B cell (primary cell): Measurements from ENCODE around the gene SLC1A5. TPM values are rescaled to one million over a fixed set of nuclear protein-coding genes. Genes with fewer than 3 reads are reported as not detected.

ENCODE experiments used
- ATAC-seq: fragments of 200-7000 bp; cut with Tn5 transposase; one replicate; pipeline ENCODE4 v1.10.0; 2021; ENCODE audit warnings: low read depth, mild to moderate bottlenecking, moderate number of reproducible peaks, moderate library complexity
- CTCF ChIA-PET: fragments of 350-600 bp; sonication (Branson Sonifier 250); formaldehyde crosslinking; loops from one replicate; lab custom pipeline; 2021; ENCODE audit warnings: antibody characterized with exemption, inconsistent platforms; lab: Charles Lee
- POLR2A ChIA-PET: fragments of 350-600 bp; sonication (Branson Sonifier 250); formaldehyde crosslinking; loops from one replicate; lab custom pipeline; 2021; ENCODE audit warnings: antibody characterized with exemption; lab: Charles Lee
- DNase-seq: peaks from one replicate; pipeline ENCODE4 v3.0.0; 2013
- H2AFZ ChIP-seq: 2 replicates; pipeline ENCODE4 v1.6.1; 2012; ENCODE audit warnings: mild to moderate bottlenecking, low read depth, low read length; ENCODE audit not compliant: insufficient read depth, poor library complexity, severe bottlenecking
- H3K27ac ChIP-seq, 2 donors: 1 replicate in 1 of 2; 2 replicates in 1 of 2; pipeline ENCODE4 v1.5.1; 2012 to 2013; ENCODE audit warnings: low read length in 2 of 2, mild to moderate bottlenecking in 2 of 2, moderate library complexity in 1 of 2
- H3K27me3 ChIP-seq, 4 experiments: fragments of 200-600 bp in 1 of 4; sonication (generic) in 1 of 4; replicated peaks in 1 of 4; 1 replicate in 2 of 4; 2 replicates in 2 of 4; pipeline versions ENCODE4 v1.6.1 to v1.7.0; 2013 to 2016; ENCODE audit warnings: low read length in 3 of 4, mild to moderate bottlenecking in 2 of 4, mixed read lengths in 1 of 4, moderate library complexity in 1 of 4; ENCODE audit not compliant: insufficient read depth in 4 of 4, control insufficient read depth in 3 of 4; ENCODE audit errors: control extremely low read depth in 1 of 4
- H3K36me3 ChIP-seq, 2 experiments: replicated peaks in 1 of 2; 1 replicate in 1 of 2; 2 replicates in 1 of 2; pipeline versions ENCODE4 v1.6.1 to v1.7.1; 2013; ENCODE audit warnings: low read length in 1 of 2; ENCODE audit not compliant: insufficient read depth in 2 of 2, control insufficient read depth in 1 of 2; ENCODE audit errors: control extremely low read depth in 1 of 2, extremely low read depth in 1 of 2
- H3K4me1 ChIP-seq, 2 donors: fragments of 200-600 bp in 1 of 2; sonication (generic) in 1 of 2; 1 replicate in 1 of 2; 2 replicates in 1 of 2; pipeline versions ENCODE4 v1.5.1 to v1.6.1; 2013 to 2017; ENCODE audit warnings: low read length in 2 of 2; ENCODE audit not compliant: control insufficient read depth in 2 of 2, insufficient read depth in 2 of 2
- H3K4me2 ChIP-seq: replicated peaks from 2 replicates; pipeline ENCODE3; 2012; ENCODE audit warnings: mild to moderate bottlenecking, low read depth, low read length; ENCODE audit not compliant: poor library complexity, severe bottlenecking
- H3K4me3 ChIP-seq, 5 experiments: fragments of 200-600 bp in 1 of 5; sonication (generic) in 1 of 5; 1 replicate in 3 of 5; 2 replicates in 2 of 5; pipeline versions ENCODE4 v1.5.1 to v1.7.0; 2011 to 2016; ENCODE audit warnings: low read length in 4 of 5, mild to moderate bottlenecking in 4 of 5, low read depth in 2 of 5, control low read depth in 1 of 5, moderate library complexity in 1 of 5; ENCODE audit not compliant: insufficient read depth in 1 of 5; ENCODE audit errors: control extremely low read depth in 1 of 5, extremely low read depth in 1 of 5
- H3K79me2 ChIP-seq: fragments of 200-600 bp; sonication (generic); one replicate; pipeline ENCODE4 v1.6.0; 2016; ENCODE audit warnings: low read length; ENCODE audit not compliant: control insufficient read depth, insufficient read depth
- H3K9ac ChIP-seq: fragments of 200-600 bp; sonication (generic); 2 replicates; pipeline ENCODE4 v1.6.1; 2017; ENCODE audit warnings: mild to moderate bottlenecking, low read length, moderate library complexity
- H3K9me3 ChIP-seq, 3 donors: one replicate each; pipeline versions ENCODE4 v1.6.1 to v1.7.1; 2013; ENCODE audit warnings: low read length in 2 of 3; ENCODE audit not compliant: control insufficient read depth in 2 of 3, insufficient read depth in 1 of 3; ENCODE audit errors: control extremely low read depth in 1 of 3
- H4K20me1 ChIP-seq: 2 replicates; pipeline ENCODE4 v1.6.0; 2012; ENCODE audit warnings: mild to moderate bottlenecking, low read length; ENCODE audit not compliant: insufficient read depth, control insufficient read depth, poor library complexity, severe bottlenecking
- H3K27ac Mint-ChIP-seq: one replicate; pipeline ENCODE4 v1.8.0; 2021; ENCODE audit warnings: mixed read lengths
- H3K27me3 Mint-ChIP-seq: one replicate; pipeline ENCODE4 v1.8.0; 2021; ENCODE audit warnings: mixed read lengths
- H3K4me1 Mint-ChIP-seq: one replicate; pipeline ENCODE4 v1.8.0; 2021; ENCODE audit warnings: mixed read lengths
- H3K4me3 Mint-ChIP-seq: one replicate; pipeline ENCODE4 v1.8.0; 2021; ENCODE audit warnings: mixed read lengths
- H3K9me3 Mint-ChIP-seq: one replicate; pipeline ENCODE4 v1.8.0; 2022; ENCODE audit warnings: mixed read lengths; ENCODE audit not compliant: insufficient read depth
- CTCF ChIP-seq: fragments of 200-600 bp; IDR thresholded peaks from one replicate; pipeline ENCODE4 v1.8.0; 2022; ENCODE audit warnings: antibody characterized with exemption, mild to moderate bottlenecking
- EZH2 ChIP-seq: IDR thresholded peaks from 2 replicates; pipeline ENCODE4 v1.6.1; 2012; ENCODE audit warnings: borderline replicate concordance, low read depth, mild to moderate bottlenecking, moderate library complexity, low read length; ENCODE audit not compliant: insufficient read depth, poor library complexity, severe bottlenecking
- WGBS: methylation state at CpG from one replicate; pipeline ENCODE4 v1.1.5; 2013; ENCODE audit warnings: missing lambda C conversion rate; ENCODE audit not compliant: insufficient coverage; 5-methylcytosine and 5-hydroxymethylcytosine counted together
- intact Hi-C: fragments of 100-400 bp; cut with micrococcal nuclease; formaldehyde crosslinking; loops from one replicate; pipeline ENCODE4 v1.10.0; 2022
- polyA plus RNA-seq: library from polyadenylated mRNA; depleted of rRNA; stranded (reverse); fragments of >200 nt; gene quantifications from 2 replicates; pipeline ENCODE4 v1.2.3, GENCODE V29; 2012
- total RNA-seq, 2 donors: library from RNA; stranded (reverse); fragments of 120-200 nt in 1 of 2; gene quantifications; 1 replicate in 1 of 2; 2 replicates in 1 of 2; pipeline versions ENCODE4 v1.2.3 to v1.2.4, GENCODE V29; 2013 to 2022

SLC1A5 gene
- total and polyA plus RNA-seq, 2 donors (not counting 1 experiment from before 2014, with no cell fraction given), result 19.0 to 37.3 TPM

GRCh38 chr19:46830864-46831263, 42.5 kb upstream of the SLC1A5 start:
- DNase-seq, result no peak
- no peak overlapping the region for H3K4me3 ChIP-seq
- H3K9ac ChIP-seq, result no peak overlapping the region
- ATAC-seq, result no peak
- no peaks in the 10 kb centered on the region for H3K36me3 ChIP-seq
- peaks cover 0 to 2% of the 10 kb centered on the region in 2 donors for H3K4me1 ChIP-seq
- no peak overlapping the region for H3K27ac Mint-ChIP-seq
- no CpG with 5 or more reads among the region's 2 CpGs for WGBS
- CTCF ChIA-PET, result interaction anchor here (1.4 to 3.0 kb wide), 3 partner anchors 10 to 169 kb away, joined by 4 to 24 read pairs (median 5); no protein-coding TSS in a partner anchor
- H3K4me3 Mint-ChIP-seq, result no peak overlapping the region
- TF ChIP-seq EZH2 (no peak), CTCF (no peak)
- H2AFZ ChIP-seq, result no peak overlapping the region
- H4K20me1 ChIP-seq, result no peaks in the 10 kb centered on the region
- H3K27ac ChIP-seq, result no peak overlapping the region
- H3K9me3 ChIP-seq, result no peaks in the 10 kb centered on the region
- H3K4me1 Mint-ChIP-seq, result peaks cover 4% of the 10 kb centered on the region
- H3K79me2 ChIP-seq, result no peaks in the 10 kb centered on the region
- POLR2A ChIA-PET, result interaction anchor here (0.8 kb wide), 1 partner anchor 9 kb away, joined by 4 read pairs; no protein-coding TSS in a partner anchor
- H3K9me3 Mint-ChIP-seq, result no peaks in the 10 kb centered on the region
- H3K4me2 ChIP-seq, result no peak overlapping the region
- intact Hi-C loops, result no loop called here
- no peaks in the 10 kb centered on the region for H3K27me3 ChIP-seq
- no peaks in the 10 kb centered on the region for H3K27me3 Mint-ChIP-seq

- Mint-ChIP-seq H3K9me3 (peaks cover 1% of the 10 kb centered on the region), H3K4me3 (no peak overlapping the region), H3K27ac (no peak overlapping the region), H3K4me1 (peaks cover 21% of the 10 kb centered on the region), H3K27me3 (no peaks in the 10 kb centered on the region)
- no peak overlapping the region for H3K27ac ChIP-seq
- no peaks in the 10 kb centered on the region for H4K20me1 ChIP-seq
- H3K9ac ChIP-seq, result no peak overlapping the region
- no CpG with 5 or more reads among the region's 5 CpGs for WGBS
- CTCF ChIA-PET, result interaction anchor here (0.7 to 5.2 kb wide), 4 partner anchors 11 to 173 kb away, joined by 3 to 56 read pairs (median 8); no protein-coding TSS in a partner anchor
- no peak overlapping the region for H3K4me2 ChIP-seq
- H3K4me3 ChIP-seq, result no peak overlapping the region
- no peaks in the 10 kb centered on the region for H3K79me2 ChIP-seq
- H3K9me3 ChIP-seq, result peaks cover 0 to 15% (median 0%) of the 10 kb centered on the region in 3 donors
- no peaks in the 10 kb centered on the region for H3K36me3 ChIP-seq
- intact Hi-C loops, result no loop called here
- no peak overlapping the region for H2AFZ ChIP-seq
- POLR2A ChIA-PET, result interaction anchor here (0.7 kb wide), 1 partner anchor 164 kb away, joined by 4 read pairs; no protein-coding TSS in a partner anchor
- DNase-seq, result no peak
- H3K27me3 ChIP-seq, result no peaks in the 10 kb centered on the region
- TF ChIP-seq EZH2 (no peak), CTCF (no peak)
- ATAC-seq, result no peak
- H3K4me1 ChIP-seq, result peaks cover 23 to 25% of the 10 kb centered on the region in 2 donors
These were observed 40.1 kb upstream of the SLC1A5 start for GRCh38 chr19:46828484-46828883.
